Measurements from ENCODE around the gene GLIPR2. TPM values are rescaled to one million over a fixed set of nuclear protein-coding genes. Genes with fewer than 3 reads are reported as not detected.

Gene GLIPR2
- total and polyA plus RNA-seq, 2 donors (not counting 3 experiments of a cell fraction or from before 2014, with no cell fraction given): 22.0 to 42.4 TPM

DNA sequence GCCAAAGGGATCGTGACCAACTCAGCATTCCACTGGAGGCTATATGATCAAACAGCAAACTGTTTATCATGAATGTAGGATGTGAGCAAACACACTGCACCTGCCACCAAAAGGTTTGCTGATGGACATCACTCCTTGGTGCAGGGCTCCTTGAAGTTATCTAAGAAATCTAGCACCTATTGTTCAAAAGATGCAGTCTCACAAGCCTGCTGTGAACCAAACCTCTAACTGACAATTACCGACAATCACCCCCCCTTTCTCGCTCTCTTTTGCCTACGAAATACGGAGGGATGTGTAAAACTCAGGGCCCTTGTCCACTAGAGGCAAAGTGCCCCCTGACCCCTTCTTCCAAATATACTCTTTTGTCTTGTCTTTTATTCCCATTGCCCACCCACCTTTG lies 51.7 kb downstream of the GLIPR2 start:
- Histone ChIP-seq H3K4me2 (ENCODE audit: insufficient read depth, low read length) (no peak overlapping the region), H4K20me1 (replicated peaks; ENCODE audit: control insufficient read depth, extremely low read depth, insufficient read depth, low read length) (no peaks in the 10 kb centered on the region), H3K9me1 (replicated peaks; ENCODE audit: control insufficient read depth, extremely low read depth, insufficient read depth, low read length) (no peaks in the 10 kb centered on the region), H3K9ac (replicated peaks; ENCODE audit: extremely low read depth, insufficient read depth, low read length) (no peak overlapping the region), H3K79me2 (ENCODE audit: control insufficient read depth, insufficient read depth, low read length) (peaks cover 25% of the 10 kb centered on the region), H3K27ac (ENCODE audit: insufficient read depth, low read depth, low read length) (no peak overlapping the region), H3K27me3 (ENCODE audit: control insufficient read depth in 2 of 2, insufficient read depth in 2 of 2, low read length in 2 of 2) (no peaks in the 10 kb centered on the region), H3K9me3 (replicated peaks; ENCODE audit: control insufficient read depth, insufficient read depth, low read length) (no peaks in the 10 kb centered on the region), H2AFZ (ENCODE audit: low read depth, low read length) (no peak overlapping the region), H3K36me3 (ENCODE audit: control insufficient read depth in 2 of 2, extremely low read depth in 1 of 2, insufficient read depth in 2 of 2, low read length in 2 of 2) (no peaks in the 10 kb centered on the region), H3K4me1 (ENCODE audit: control insufficient read depth, extremely low read depth, insufficient read depth, low read length) (peaks cover 17% of the 10 kb centered on the region), H3K4me3 (replicated peaks in 1 of 3; ENCODE audit: insufficient read depth in 1 of 3, low read depth in 1 of 3, low read length in 3 of 3) (no peak overlapping the region)
- ChIA-PET CTCF (interaction anchor here (2.7 to 3.8 kb wide), 2 partner anchors 15 to 22 kb away, joined by 19 read pairs; no protein-coding TSS in a partner anchor), POLR2A (interaction anchor here (0.5 kb wide), 1 partner anchor 78 kb away, joined by 3 read pairs; no protein-coding TSS in a partner anchor)
- TF ChIP-seq POLR2A (IDR thresholded peaks at IDR 0.05; ENCODE audit: low read depth, low read length): no peak
- TF ChIP-seq JUN (IDR thresholded peaks at IDR 0.05; ENCODE audit: borderline replicate concordance, insufficient read depth, insufficient read length, low read depth): no peak
- TF ChIP-seq POLR2AphosphoS5 (IDR thresholded peaks at IDR 0.05; ENCODE audit: insufficient read depth, low read depth, low read length): no peak
- TF ChIP-seq, protein P1, sequence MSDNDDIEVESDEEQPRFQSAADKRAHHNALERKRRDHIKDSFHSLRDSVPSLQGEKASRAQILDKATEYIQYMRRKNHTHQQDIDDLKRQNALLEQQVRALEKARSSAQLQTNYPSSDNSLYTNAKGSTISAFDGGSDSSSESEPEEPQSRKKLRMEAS (IDR thresholded peaks at IDR 0.05; ENCODE audit: insufficient read depth, insufficient read length): no peak
- TF ChIP-seq, protein P2, sequence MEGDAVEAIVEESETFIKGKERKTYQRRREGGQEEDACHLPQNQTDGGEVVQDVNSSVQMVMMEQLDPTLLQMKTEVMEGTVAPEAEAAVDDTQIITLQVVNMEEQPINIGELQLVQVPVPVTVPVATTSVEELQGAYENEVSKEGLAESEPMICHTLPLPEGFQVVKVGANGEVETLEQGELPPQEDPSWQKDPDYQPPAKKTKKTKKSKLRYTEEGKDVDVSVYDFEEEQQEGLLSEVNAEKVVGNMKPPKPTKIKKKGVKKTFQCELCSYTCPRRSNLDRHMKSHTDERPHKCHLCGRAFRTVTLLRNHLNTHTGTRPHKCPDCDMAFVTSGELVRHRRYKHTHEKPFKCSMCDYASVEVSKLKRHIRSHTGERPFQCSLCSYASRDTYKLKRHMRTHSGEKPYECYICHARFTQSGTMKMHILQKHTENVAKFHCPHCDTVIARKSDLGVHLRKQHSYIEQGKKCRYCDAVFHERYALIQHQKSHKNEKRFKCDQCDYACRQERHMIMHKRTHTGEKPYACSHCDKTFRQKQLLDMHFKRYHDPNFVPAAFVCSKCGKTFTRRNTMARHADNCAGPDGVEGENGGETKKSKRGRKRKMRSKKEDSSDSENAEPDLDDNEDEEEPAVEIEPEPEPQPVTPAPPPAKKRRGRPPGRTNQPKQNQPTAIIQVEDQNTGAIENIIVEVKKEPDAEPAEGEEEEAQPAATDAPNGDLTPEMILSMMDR (IDR thresholded peaks at IDR 0.05; ENCODE audit: extremely low read depth in 1 of 2, insufficient read depth in 1 of 2, low read depth in 1 of 2, low read length in 2 of 2): no peak
- no peak for TF ChIP-seq FOS (IDR thresholded peaks at IDR 0.05; ENCODE audit: borderline replicate concordance, insufficient read depth, low read length)
- TF ChIP-seq EZH2 (IDR thresholded peaks at IDR 0.05; ENCODE audit: borderline replicate concordance, low read depth, low read length, severe bottlenecking): no peak
- no peak for TF ChIP-seq GATA2 (IDR thresholded peaks at IDR 0.05; ENCODE audit: insufficient read depth, insufficient read length, low read depth, low read length)
- no peak for TF ChIP-seq MYC (IDR thresholded peaks at IDR 0.05; ENCODE audit: low read depth, low read length)
- DNase-seq (ENCODE audit: low read depth, low spot score): no peak
- intact Hi-C loops (cut with micrococcal nuclease) (no loop called here), dilution Hi-C loops (cut with MboI; ENCODE audit: extremely low pct_ligation_motif_present, low sequenced_read_pairs) (no loop called here)
- FAIRE-seq: no peak
- BruUV-seq (replicated peaks): no TSS peak
